RPMI7951 (cell line): Measurements from ENCODE around the gene BCL6. TPM values are rescaled to one million over a fixed set of nuclear protein-coding genes. Genes with fewer than 3 reads are reported as not detected.

Source experiments
- DNase-seq: peaks from one replicate; pipeline ENCODE4 v3.0.0-alpha.2; 2012; ENCODE audit warnings: low read depth
- total RNA-seq: library from RNA; depleted of rRNA; stranded (reverse); fragments of >200 nt; shearing (Covaris generic); gene quantifications from 2 replicates; pipeline ENCODE4 v1.2.3, GENCODE V29; 2014

BCL6 gene
- total RNA-seq, 1 experiment from 2014 or later = 10.1 TPM

DNA sequence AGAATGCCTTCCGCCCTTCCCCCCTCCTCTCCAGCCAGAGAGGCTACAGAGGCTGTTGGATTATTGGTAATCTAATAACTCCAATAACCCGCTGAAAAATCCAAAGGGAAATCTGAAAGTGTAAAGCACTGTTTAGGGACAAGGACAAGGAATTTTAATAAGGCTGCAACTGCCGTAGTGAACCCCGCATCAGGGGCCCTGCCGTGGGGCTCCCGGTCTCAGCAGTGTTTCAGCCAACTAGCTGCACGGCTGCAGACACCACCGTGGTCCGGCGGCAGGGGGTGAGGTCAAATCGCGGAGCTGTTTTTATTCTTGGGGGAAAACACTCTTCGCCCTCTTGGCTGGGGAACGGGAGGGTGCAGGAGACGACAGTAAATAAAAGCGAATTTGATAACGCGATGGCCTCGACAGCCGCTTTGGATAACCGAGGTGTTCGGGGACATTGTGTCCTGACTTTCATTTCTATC lies 6.1 kb downstream of the BCL6 start:
- DNase-seq = no peak

DNA sequence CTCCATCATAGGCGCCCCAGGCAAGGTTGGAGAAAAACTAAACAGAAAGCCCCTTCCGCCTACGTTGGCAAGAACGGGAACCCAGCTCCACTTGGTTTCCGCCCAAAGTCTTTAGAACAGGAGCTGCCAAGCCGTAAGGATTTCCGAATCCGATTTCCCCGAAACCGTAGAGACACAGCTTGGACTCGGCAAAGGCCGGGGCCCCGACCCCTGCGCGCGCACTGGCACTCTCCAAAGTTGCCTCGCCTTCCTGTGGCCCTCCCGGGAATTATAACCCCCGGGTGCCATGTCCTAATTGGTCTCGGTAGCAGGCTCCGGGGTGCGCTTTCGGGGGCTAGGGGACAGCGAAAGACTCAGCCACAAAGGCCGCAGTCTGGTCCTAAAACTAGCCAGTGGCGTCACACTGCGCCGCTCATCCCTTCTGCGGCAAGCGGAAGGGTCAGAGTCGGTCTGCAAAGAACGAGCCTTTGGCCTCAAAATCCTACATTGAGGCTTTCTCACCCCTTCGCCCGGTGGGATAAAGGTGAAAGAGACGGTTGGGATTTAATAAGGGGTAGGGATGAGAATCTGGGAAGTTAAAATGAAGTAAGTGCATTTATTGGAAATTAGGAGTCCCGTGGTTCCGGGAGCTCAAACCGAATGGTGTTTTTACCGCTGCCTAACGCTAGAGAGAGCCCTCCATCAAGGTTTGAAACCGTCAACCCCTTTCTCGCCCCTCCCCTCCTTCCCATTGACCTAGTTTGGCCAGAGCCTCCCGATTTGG lies 6.8 kb downstream of the BCL6 start:
- DNase-seq = peak; percentile 89

DNA sequence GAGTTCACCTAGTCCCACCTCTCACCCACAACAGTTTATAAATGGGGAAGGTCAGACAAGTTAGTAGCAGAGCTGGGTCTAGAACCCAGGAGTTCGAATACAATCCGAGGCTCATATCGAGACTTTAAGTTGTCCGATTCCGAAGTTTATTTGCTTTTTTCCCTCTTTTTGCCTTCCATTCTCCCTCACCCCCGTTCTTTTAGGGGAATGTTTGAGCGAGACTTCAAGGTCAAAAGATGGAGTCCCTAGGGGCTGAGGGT lies 7.3 kb downstream of the BCL6 start:
- no peak for DNase-seq

DNA sequence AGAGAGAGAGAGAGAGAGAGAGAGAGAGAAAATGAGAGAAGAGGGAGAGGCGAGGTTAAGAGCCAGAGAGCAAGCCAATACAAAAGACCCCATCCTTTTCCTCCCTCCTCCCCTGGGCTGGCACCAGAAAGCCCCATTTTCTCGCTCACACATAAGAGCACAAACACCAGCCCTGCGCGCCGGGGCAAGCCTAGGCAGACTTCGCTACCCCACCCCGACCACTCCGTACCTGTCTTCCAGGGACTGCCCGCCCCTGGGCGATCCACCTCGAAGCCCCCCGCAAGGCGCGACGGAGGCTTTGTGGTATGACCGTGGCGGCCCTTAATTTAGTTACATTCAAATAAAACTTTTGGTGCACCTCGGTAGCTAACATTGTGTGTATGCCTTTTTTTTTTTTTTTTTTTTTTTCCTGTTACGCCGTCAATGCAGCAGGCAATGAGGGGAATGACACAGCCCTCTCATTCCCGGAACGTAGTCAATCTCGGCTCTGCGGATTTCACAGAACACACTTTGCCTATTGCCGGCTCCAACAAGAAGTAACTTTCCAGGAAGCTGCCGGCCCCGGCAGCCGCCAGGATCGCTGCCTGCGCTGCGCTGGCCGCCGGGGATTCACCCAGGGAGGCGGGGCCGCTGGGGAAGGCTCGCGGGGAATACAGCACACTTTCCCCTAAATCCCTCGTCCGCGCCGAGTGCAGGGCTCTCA lies 7.7 kb downstream of the BCL6 start:
- peak; percentile 70 for DNase-seq

DNA sequence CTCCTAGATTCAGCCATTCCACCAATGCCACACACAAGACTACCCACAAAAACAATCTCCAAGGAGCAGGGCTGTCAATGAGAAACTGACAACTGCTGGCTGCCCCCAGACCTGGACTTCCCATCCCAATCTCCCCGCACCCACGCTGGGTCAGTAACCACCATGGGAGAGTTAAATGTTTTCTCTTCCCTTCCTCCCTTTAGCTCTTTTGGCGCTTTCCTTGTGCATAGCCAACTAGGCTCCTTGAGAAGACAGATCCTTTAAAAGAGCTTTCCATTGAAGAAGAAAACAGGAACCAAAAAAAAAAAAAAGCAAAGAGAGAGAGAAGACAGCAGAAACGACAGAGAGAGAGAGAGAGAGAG lies 8.3 kb downstream of the BCL6 start:
- no peak for DNase-seq

DNA sequence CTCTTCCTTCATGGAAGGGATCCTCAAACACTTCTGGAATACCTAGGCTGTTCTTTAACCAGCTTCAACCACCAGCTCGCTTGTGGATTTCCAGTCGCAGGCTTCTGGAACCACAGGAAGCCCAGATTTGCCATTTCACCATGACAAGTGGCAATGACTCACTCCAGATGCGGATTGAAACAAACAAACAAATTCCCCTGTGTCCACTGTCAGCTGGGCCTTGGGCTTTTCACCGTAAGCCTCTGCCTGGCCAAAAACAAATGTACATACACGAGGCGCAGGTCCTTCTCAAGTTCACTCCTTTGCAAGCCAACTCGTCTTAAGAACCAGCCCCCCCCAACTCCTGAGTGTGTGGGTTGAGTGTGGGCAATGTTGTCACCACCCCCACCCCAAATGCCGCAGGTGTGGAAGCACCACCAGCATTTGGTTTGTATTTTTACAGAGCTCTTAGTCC lies 8.8 kb downstream of the BCL6 start:
- peak; percentile 82 for DNase-seq

DNA sequence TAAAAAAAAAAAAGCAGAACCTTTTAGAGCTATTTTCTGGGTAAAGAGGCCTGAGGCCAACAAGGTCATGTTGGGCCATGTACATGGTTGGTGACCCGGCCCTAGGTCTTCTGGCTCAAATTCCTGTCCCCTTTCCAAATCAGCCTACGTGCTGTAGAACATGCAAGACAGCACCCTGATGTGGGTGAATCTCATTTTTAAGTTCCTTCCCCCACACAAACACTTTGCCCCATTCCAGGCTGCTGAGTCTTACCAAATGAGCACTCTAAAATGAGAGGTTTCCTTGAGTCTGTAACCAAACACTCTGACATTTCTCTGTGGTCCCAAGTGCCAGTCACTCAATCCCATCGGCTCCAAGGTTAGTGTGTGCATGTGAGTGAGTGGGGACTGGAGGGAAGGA lies 9.4 kb downstream of the BCL6 start:
- DNase-seq = peak; percentile 29

DNA sequence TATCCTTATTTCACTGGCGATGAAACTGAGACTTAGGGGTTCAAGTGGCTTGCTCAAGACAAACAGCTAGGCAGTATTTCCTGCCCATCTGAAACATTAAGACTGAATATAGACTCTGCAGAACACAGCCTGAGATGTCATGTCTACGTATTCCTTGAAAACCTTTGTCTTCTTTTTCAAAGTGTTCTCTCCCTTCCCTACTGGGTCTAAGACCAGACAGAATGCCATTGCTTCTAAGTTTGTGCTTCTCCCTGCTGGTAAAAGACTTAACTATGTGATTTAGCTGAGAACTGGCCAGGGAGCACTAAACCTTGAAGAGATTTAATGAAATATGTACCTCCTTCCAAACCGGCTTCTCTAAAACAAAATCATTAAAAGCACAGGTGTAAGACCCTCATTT lies 9.9 kb downstream of the BCL6 start:
- DNase-seq = no peak

DNA sequence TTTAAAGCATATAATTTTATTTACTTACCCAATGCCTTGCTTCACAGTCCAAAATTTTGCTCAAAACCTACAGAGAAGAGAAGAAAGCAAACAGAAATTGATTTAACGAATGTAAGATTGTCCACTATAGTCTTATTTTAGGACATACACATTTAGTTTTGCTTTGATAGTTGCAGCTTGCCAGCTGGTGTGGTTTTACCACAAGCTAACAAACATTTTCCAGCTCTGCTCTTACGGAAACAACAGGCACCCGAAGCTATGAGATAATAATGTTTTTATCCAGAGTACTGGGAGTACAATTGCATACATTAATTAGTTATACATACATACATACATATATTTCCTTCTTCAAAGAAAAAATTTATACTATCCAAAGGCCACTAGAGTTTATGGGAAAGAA lies 10.4 kb downstream of the BCL6 start:
- no peak for DNase-seq

DNA sequence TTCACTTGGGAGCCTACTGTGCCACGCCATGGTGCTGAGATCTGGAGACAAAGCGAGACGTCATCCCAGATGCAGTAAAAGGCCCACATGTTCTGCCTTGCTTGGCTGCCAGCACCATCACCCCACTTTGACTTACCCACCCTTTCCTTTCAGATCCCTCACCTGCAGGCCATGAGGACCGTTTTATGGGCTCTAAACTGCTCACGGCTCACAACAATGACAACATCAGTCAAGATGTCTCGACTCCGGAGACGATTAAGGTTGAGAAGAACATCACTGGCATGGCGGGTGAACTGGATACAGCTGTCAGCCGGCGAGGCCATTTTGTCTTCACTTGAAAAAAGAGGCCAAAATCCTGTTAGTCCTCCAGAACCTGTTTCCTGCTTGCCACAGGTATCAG lies 11.9 kb downstream of the BCL6 start:
- DNase-seq = no peak

DNA sequence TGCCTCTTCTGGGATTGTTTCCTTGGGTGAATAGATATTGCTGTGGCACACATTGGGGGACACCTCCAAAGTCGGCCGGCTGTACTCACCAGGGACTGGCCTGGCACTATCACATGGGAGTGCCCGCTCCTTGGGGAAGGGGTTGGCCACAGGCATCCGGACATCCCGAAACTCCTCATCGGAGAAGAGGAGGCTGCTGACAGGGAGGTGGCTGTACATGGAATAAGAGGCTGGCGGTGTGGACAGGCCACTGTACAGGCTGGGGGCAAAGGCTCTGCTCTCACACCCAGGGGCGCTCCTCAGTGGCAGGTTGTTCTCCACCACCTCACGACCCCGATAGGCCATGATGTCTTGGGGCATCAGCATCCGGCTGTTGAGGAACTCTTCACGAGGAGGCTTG lies 15.7 kb downstream of the BCL6 start:
- DNase-seq = no peak

DNA sequence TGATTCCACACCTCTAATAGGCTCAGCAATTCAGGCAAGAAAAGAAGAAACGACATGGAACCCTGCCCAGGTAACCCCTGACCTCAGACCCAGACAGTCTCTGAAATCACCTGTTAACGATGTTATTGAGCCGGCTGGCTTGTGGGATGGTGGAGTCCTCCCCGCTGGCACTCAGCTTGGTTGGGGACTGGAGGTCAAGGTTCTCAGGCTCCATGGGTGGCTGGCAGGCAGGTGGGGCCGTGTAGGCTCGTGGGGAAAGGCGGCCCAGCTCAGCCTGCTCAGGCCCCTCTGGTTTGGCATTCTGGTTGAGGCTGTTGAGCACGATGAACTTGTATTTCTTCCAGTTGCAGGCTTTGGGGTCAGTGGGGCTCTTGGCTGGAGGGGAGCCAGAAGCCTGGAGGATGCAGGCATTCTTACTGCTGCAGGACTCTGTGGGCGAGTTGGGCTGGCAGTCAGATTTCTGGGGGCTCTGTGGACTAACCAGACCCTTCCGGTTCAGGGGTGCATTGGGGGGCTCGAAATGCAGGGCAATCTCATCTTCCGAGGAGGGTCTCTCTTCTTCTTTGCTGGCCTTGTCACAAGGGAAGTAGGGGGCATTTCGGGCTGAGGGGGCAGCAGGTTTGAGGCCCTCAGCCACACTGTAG lies 16.2 kb downstream of the BCL6 start:
- no peak for DNase-seq

DNA sequence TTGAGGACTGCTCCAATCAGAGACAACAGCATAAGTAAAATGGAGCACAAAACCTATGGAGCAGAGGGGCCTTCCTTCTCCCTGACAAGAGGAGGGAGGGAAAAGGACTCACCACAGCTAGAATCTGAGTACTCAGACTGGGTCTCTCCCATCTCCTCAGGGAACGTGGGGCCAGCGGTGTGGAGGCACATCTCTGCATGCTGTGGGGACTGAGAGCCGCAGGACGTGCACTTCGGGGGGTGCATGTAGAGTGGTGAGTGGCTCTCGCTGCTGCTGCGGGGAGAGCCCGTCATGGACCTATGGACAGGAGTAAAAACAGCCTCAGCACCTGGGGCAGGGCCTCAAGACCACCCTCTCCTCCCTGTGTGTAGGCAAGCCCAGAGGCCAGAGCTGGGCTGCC lies 17.0 kb downstream of the BCL6 start:
- no peak for DNase-seq

DNA sequence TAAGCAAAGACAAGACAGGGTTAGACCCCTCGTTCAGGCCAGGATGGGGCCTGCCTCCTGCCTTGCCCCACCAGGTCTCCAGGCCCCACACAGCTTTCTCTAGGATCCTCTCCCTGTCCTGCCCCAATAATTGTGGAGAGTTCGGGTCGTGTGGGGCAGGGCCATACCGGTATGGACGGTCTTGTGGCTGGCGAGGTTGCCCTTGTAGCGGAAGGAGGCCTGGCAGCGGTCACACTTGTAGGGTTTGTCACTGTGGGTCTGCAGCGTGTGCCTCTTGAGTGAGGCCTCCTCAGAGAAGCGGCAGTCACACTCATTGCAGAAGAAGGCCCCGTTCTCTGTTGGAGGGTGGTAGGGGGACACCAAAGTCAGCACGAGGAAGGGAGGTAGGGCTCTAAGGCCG lies 18.7 kb downstream of the BCL6 start:
- no peak for DNase-seq

DNA sequence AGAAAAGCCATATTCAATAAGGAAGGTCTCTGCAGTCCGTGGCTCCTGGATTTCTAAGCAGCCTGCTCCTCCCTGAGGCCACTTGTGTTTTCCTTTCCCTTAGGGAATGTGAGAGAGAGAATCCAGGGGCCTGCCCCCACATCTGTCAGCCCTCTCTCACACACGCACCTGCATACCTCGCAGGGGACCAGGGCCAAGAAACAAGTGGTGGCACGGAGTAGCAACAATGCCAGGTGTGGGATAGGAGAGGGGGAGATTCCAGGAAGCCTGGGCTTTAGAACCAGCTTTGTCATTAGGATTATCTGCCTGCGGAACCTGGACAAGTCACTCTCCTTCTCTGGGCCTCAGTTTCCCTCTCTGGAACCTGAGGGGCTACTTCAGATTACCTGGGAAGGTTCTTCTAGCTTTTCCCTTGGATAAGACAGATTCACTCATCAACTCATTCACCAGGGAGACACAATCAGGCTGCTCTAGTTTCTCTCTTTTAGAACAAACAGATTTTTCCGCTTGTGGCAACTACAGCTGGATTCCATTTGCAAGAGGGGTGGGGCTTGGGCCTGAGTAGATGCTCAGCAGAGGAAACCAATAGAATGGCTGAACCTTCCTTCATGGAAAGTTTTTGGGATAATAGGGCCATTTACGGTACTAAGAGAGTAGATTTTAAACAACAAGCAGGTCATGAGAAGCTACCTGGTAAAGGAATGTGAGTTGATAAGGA lies 19.5 kb downstream of the BCL6 start:
- DNase-seq = no peak

DNA sequence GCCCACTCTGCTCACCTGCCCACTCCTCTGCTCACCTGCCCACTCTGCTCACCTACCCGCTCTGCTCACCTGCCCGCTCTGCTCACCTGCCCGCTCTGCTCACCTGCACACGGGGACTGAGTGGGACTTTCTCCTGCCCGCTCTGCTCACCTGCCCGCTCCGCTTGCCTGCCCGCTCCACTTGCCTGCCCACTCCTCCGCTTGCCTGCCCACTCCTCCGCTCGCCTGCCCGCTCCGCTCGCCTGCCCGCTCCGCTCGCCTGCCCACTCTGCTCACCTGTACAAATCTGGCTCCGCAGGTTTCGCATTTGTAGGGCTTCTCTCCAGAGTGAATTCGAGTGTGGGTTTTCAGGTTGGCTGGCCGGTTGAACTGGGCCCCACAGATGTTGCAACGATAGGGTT lies 20.0 kb downstream of the BCL6 start:
- DNase-seq = no peak

DNA sequence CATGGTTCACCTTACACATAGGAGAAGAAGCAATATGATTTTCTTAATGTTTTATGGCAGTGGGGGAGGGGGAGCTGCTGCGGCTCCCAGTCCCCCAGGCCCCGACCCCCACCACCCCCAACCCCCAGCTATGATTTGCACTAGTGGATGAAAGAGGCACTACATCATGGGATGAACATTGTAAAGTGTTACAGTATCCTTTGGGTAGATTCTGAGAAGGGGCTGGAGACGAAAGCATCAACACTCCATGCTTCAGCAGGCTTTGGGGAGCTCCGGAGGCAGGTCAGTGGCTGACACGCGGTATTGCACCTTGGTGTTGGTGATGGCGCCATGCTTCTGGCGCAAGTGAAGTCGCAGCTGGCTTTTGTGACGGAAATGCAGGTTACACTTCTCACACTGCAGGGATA lies 23.1 kb downstream of the BCL6 start:
- DNase-seq = no peak

DNA sequence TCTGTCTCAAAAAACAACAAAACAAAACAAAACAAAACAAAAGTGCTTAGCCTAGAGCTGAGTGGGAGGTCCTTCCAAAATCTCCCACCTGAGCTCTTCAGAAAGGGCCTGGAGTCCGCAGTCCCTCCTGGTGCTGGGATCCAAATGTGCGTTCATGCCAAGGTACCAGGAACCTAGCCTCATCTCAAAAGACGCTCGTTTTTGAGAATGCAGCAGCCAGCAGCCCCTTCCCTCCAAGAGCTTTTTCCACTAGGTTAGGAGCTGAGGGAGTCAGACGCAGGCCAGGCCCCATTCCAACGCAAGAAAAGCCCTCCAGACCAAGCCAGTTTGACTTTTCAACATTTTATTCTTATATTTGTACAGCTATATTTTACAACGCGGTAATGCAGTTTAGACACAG lies 24.2 kb downstream of the BCL6 start:
- DNase-seq = no peak

DNA sequence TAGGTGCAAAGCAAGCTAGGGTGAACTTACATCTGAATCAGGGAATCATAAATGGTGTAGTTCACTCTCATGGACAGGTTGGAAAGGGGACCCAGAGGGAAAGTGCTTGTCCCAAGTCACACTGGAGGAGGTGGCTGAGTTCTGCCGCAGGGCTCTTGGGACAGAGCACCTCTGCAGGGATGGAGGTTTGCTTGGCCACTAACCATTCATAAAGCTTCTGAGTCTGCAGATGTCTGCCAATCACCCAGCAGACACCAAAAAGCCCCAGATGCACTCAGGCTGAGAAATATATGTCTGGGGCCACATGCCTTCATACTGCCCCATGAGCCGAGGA lies 25.0 kb downstream of the BCL6 start:
- DNase-seq = no peak

DNA sequence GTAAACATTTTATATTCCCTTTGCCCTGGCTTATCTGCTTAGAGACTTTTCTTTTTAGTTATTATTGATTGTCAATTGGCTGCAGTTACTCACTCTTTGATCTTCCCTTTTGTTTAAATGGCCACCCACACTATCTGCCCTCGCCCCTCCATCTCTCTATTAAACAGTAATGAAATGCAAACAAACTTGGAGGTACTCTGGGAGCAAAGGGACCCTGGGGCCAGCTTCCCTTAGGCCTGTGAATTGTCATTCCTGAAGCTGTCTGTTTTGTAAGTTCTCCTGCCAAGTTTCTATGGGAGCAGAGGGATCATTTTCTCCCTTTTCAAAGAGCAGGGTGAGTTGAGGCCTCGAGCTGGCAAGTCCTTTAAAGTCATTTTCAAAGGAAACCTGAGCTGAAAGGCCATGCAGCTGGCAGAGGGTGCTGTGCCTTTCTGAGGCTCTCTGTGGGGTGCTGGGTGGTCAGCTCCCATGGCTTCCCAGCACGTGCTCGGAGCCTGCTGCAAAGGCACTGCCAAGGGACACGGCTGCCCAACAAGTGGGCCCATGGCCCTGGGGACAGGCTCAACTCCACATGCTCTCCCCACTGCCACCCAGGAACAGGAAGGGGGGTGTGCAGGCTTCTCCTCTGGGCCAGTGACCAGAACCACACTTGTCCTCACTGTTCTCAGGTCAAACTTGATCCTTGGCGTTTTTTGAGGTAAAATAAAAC lies 25.5 kb downstream of the BCL6 start:
- no peak for DNase-seq

DNA sequence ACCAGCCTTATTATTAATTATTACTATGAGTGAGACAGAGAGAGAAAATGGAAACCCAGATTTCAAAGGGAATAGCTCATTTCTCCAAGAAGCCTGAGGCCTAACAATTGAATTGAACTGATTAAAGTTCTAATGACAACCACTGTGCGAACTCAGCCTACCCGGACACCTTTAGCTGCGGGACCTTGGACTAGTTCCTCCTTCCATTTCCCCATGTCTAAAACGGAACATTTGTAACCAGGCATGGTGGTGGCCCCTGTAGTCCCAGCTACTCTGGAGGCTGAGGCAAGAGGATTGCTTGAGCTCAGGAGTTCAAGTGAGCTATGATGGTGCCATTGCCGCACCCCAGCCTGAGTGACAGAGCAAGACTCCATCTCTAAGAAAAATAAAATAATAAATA lies 26.5 kb downstream of the BCL6 start:
- no peak for DNase-seq

DNA sequence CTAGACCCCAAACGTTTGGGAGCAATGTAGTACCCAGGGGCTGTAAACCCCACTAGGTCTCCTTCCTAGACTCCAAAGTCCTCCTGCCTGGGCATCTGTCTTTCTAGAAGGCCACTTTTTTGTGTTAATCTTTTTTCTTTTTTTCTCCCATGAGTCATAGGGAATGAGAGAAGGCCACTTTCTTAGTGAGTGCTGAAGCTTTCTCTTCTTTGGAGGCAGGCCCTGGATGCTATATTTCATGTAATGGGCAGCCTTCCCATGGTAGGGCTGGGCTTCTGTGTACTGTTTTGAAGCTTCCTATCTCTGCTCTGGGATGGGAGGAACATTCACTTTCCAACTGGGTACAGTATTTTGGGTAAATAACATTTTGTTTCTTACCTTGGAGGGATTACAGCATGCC lies 27.7 kb downstream of the BCL6 start:
- no peak for DNase-seq
